Adrenal gland (tissue), 5 donors: ENCODE data around the gene CUEDC1.

Experiments used
- CTCF ChIP-seq, 6 experiments: fragments of 450-650 bp in 4 of 6; fragments of 200-600 bp in 2 of 6; sonication (generic) in 1 of 6; IDR thresholded peaks; 1 replicate in 5 of 6; 2 replicates in 1 of 6; pipeline versions ENCODE4 v1.5.1 to v1.8.0; 2016 to 2021; ENCODE audit warnings: antibody characterized with exemption in 6 of 6, mild to moderate bottlenecking in 2 of 6, moderate library complexity in 1 of 6
- POLR2A ChIP-seq, 2 donors: fragments of 450-650 bp; IDR thresholded peaks; one replicate each; pipeline ENCODE4 v1.6.1; 2017; ENCODE audit warnings: antibody characterized with exemption in 2 of 2, mild to moderate bottlenecking in 2 of 2, moderate library complexity in 1 of 2
- donor health status: DM: no; HTN: no; CAD: no.

- TF ChIP-seq POLR2A (IDR thresholded peaks at IDR 0.05) (no peak), CTCF (IDR thresholded peaks at IDR 0.05) (no peak)
These were observed 2.1 kb upstream of the CUEDC1 start for GRCh38 chr17:57957120-57957850.
